AG04450 (cell line): Measurements from ENCODE around the gene PPBP. TPM values are rescaled to one million over a fixed set of nuclear protein-coding genes. Genes with fewer than 3 reads are reported as not detected.

Source experiments
- CTCF ChIA-PET: fragments of 300-600, 350-600 bp; formaldehyde crosslinking; extraction: SDS; loops from one replicate; lab custom pipeline; 2022; ENCODE audit warnings: antibody characterized with exemption, inconsistent platforms; lab: Charles Lee
- POLR2A ChIA-PET: fragments of 350-600 bp; formaldehyde crosslinking; extraction: SDS; loops from one replicate; lab custom pipeline; 2021; ENCODE audit warnings: antibody characterized with exemption, inconsistent platforms; lab: Yijun Ruan, JAX
- DNase-seq: peaks from one replicate; pipeline ENCODE4 v3.0.0-alpha.2; 2011; ENCODE audit warnings: low read depth, low spot score
- H3K27ac ChIP-seq: one replicate; pipeline ENCODE4 v1.5.1; 2012; ENCODE audit warnings: low read depth, low read length, control low read depth
- H3K27me3 ChIP-seq: one replicate; pipeline ENCODE4 v1.6.0; 2012; ENCODE audit warnings: low read length; ENCODE audit not compliant: control insufficient read depth, insufficient read depth
- H3K4me3 ChIP-seq: 2 replicates; pipeline ENCODE4 v1.5.1; 2011; ENCODE audit warnings: mild to moderate bottlenecking, low read depth, low read length, control low read depth
- H3K9me3 ChIP-seq: 2 replicates; pipeline ENCODE4 v1.5.1; 2012; ENCODE audit warnings: low read length; ENCODE audit not compliant: control insufficient read depth, insufficient read depth
- polyA plus RNA-seq: library from polyadenylated mRNA; depleted of rRNA; stranded (reverse); fragments of >200 nt; gene quantifications from 2 replicates; pipeline ENCODE4 v1.2.3, GENCODE V29; 2011
- TF ChIP-seq, protein P1 (sequence below): IDR thresholded peaks from 2 replicates; pipeline ENCODE4 v1.5.1; 2011; ENCODE audit warnings: low read depth, low read length, control low read depth, inconsistent platforms

The PPBP gene
- polyA plus RNA-seq, 1 experiment = not detected

DNA sequence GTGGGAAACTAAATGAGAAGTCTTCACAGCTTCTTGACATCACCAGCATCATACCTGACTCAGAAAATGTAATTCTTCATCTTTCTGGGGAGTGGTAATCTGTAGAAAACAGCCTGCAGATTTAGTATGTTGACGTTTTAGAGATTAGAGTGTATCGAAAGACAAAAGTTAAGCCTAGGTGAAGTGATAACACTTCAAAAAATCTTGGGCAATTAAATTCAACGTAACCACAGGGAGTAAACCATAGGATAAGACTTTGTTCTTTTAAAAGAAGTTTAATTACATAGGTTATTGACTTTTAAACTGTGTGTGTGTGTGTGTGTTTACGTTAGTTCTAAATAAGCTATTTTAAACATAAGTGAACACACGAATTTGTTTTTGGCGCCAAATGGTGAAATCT lies 12.3 kb upstream of the PPBP start:
- ChIA-PET POLR2A (no interaction called here), CTCF (no interaction called here)
- H3K9me3 ChIP-seq = no peaks in the 10 kb centered on the region; the same call in 1 of the 2 replicates
- H3K27me3 ChIP-seq = no peaks in the 10 kb centered on the region
- TF ChIP-seq, protein P1, sequence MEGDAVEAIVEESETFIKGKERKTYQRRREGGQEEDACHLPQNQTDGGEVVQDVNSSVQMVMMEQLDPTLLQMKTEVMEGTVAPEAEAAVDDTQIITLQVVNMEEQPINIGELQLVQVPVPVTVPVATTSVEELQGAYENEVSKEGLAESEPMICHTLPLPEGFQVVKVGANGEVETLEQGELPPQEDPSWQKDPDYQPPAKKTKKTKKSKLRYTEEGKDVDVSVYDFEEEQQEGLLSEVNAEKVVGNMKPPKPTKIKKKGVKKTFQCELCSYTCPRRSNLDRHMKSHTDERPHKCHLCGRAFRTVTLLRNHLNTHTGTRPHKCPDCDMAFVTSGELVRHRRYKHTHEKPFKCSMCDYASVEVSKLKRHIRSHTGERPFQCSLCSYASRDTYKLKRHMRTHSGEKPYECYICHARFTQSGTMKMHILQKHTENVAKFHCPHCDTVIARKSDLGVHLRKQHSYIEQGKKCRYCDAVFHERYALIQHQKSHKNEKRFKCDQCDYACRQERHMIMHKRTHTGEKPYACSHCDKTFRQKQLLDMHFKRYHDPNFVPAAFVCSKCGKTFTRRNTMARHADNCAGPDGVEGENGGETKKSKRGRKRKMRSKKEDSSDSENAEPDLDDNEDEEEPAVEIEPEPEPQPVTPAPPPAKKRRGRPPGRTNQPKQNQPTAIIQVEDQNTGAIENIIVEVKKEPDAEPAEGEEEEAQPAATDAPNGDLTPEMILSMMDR = no peak
- DNase-seq = no peak
- H3K4me3 ChIP-seq = no peak overlapping the region
- H3K27ac ChIP-seq = no peak overlapping the region

- Histone ChIP-seq H3K27ac (no peak within 1 kb of the TSS), H3K4me3 (peak within 1 kb of the TSS; percentile 56), H3K9me3 (no peaks in the 10 kb centered on the region; the same call in 1 of the 2 replicates), H3K27me3 (no peaks in the 10 kb centered on the region)
- ChIA-PET CTCF (interaction anchor here (0.6 to 0.8 kb wide), 2 partner anchors 70 to 134 kb away, joined by 3 to 4 read pairs; no protein-coding TSS in a partner anchor), POLR2A (no interaction called here)
- TF ChIP-seq, protein P1 = peak; percentile 17; the same call in 1 of the 2 replicates
- no peak for DNase-seq
Measured at GRCh38 chr4:73998040-73999011, 10.3 kb upstream of the PPBP start, which contains the start of gene CXCL5. Gene CXCL5, minus strand, starts transcription at chr4:73998677. Its CDS starts 96 bp downstream, at chr4:73998581.

DNA sequence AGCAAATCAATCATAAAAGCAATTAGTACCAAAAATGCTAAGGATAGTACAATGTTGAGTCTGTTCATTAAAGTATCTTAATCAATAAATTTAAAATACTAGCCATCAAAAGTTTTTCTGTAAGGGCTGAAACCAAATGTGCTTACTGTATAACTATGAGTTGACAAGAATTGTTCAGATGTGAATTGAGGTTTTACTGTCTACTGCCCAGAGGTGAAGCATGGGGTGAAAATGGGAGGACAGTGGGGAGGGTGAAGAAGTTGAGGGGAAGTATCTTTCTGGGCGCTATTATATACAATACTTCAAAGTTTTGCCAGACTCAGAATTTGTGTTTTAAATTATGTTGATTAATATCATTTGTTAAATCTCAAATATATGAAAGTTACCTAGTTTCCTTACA lies 4.1 kb upstream of the PPBP start:
- POLR2A ChIA-PET = no interaction called here
- Histone ChIP-seq H3K27me3 (no peaks in the 10 kb centered on the region), H3K9me3 (no peaks in the 10 kb centered on the region), H3K4me3 (no peak overlapping the region), H3K27ac (no peak overlapping the region)
- DNase-seq = no peak
- CTCF ChIA-PET = no interaction called here
- TF ChIP-seq, protein P1 = no peak

- ChIA-PET POLR2A (no interaction called here), CTCF (no interaction called here)
- H3K9me3 ChIP-seq = no peaks in the 10 kb centered on the region
Measured at GRCh38 chr4:73991742-73992000, 3.7 kb upstream of the PPBP start.

More at GRCh38 chr4:73991742-73992000, 3.7 kb upstream of the PPBP start:
- TF ChIP-seq, protein P1 = no peak
- Histone ChIP-seq H3K27ac (no peak overlapping the region), H3K4me3 (no peak overlapping the region), H3K27me3 (no peaks in the 10 kb centered on the region)
- DNase-seq = no peak
